ENCODE measurements around the gene MYBPH. TPM values are rescaled to one million over a fixed set of nuclear protein-coding genes. Genes with fewer than 3 reads are reported as not detected.

MYBPH gene
- total and polyA plus RNA-seq, 2 donors (not counting 3 experiments of a cell fraction or from before 2014, with no cell fraction given) = not detected

DNA sequence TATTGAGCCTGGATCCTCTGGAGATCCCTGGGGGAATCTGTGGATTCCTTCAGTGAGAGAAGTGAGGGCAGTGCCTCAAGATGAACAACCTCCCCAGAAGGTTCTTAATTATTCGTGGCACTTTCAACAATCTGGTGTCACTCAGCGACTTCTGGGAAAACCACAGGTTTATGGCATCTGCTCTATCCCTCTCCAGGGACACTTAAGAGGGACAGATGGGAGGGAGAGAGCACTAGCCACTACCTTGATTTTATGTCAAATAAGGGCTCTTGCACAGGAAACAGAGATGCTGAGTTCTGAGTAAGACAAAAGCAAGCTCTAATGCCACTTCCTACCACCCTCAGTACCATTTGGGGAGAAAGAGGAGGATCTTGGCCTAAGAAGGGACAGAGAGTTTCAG lies 32.1 kb upstream of the MYBPH start:
- dilution Hi-C loops (cut with MboI; ENCODE audit: extremely low pct_ligation_motif_present, low sequenced_read_pairs) = no loop called here
- no TSS peak for BruUV-seq (replicated peaks)

More for the DNA sequence above, 32.1 kb upstream of the MYBPH start:
- no peaks in the 10 kb centered on the region for H3K36me3 ChIP-seq (ENCODE audit: control insufficient read depth in 2 of 2, extremely low read depth in 1 of 2, insufficient read depth in 2 of 2, low read length in 2 of 2)
- no peaks in the 10 kb centered on the region for H3K4me1 ChIP-seq (ENCODE audit: control insufficient read depth, extremely low read depth, insufficient read depth, low read length)
- no peak for FAIRE-seq
- H3K27ac ChIP-seq (ENCODE audit: insufficient read depth, low read depth, low read length) = no peak overlapping the region
- H3K4me2 ChIP-seq (ENCODE audit: insufficient read depth, low read length) = no peak overlapping the region
- no peaks in the 10 kb centered on the region for H4K20me1 ChIP-seq (replicated peaks; ENCODE audit: control insufficient read depth, extremely low read depth, insufficient read depth, low read length)
- H3K9me3 ChIP-seq (replicated peaks; ENCODE audit: control insufficient read depth, insufficient read depth, low read length) = no peaks in the 10 kb centered on the region
- no peak for DNase-seq (ENCODE audit: low read depth, low spot score)
- H3K9ac ChIP-seq (replicated peaks; ENCODE audit: extremely low read depth, insufficient read depth, low read length) = no peak overlapping the region
- H2AFZ ChIP-seq (ENCODE audit: low read depth, low read length) = no peak overlapping the region
- intact Hi-C loops (cut with micrococcal nuclease) = no loop called here
- H3K9me1 ChIP-seq (replicated peaks; ENCODE audit: control insufficient read depth, extremely low read depth, insufficient read depth, low read length) = no peaks in the 10 kb centered on the region
- H3K79me2 ChIP-seq (ENCODE audit: control insufficient read depth, insufficient read depth, low read length) = no peaks in the 10 kb centered on the region
- ChIA-PET CTCF (interaction anchor here (1.0 to 4.4 kb wide), 4 partner anchors 8 to 90 kb away, joined by 3 to 35 read pairs (median 11); no protein-coding TSS in a partner anchor), POLR2A (no interaction called here)
- TF ChIP-seq CTCF (IDR thresholded peaks at IDR 0.05; ENCODE audit: extremely low read depth in 1 of 2, insufficient read depth in 1 of 2, low read depth in 1 of 2, low read length in 2 of 2) = no peak
- TF ChIP-seq GATA2 (IDR thresholded peaks at IDR 0.05; ENCODE audit: insufficient read depth, insufficient read length, low read depth, low read length) = no peak
- no peak for TF ChIP-seq MAX (IDR thresholded peaks at IDR 0.05; ENCODE audit: insufficient read depth, insufficient read length)
- no peak for TF ChIP-seq FOS (IDR thresholded peaks at IDR 0.05; ENCODE audit: borderline replicate concordance, insufficient read depth, low read length)
- TF ChIP-seq POLR2A (IDR thresholded peaks at IDR 0.05; ENCODE audit: low read depth, low read length) = no peak
- TF ChIP-seq EZH2 (IDR thresholded peaks at IDR 0.05; ENCODE audit: borderline replicate concordance, low read depth, low read length, severe bottlenecking) = no peak
- no peak for TF ChIP-seq JUN (IDR thresholded peaks at IDR 0.05; ENCODE audit: borderline replicate concordance, insufficient read depth, insufficient read length, low read depth)
- no peak for TF ChIP-seq POLR2AphosphoS5 (IDR thresholded peaks at IDR 0.05; ENCODE audit: insufficient read depth, low read depth, low read length)
- TF ChIP-seq MYC (IDR thresholded peaks at IDR 0.05; ENCODE audit: low read depth, low read length) = no peak
- no peak overlapping the region for H3K4me3 ChIP-seq (replicated peaks in 1 of 3; ENCODE audit: insufficient read depth in 1 of 3, low read depth in 1 of 3, low read length in 3 of 3)
- H3K27me3 ChIP-seq (ENCODE audit: control insufficient read depth in 2 of 2, insufficient read depth in 2 of 2, low read length in 2 of 2) = peaks cover 2 to 8% of the 10 kb centered on the region in 2 experiments

Data from endothelial cell of umbilical vein (primary cell).